ENCODE results near the gene IMP4. TPM values are rescaled to one million over a fixed set of nuclear protein-coding genes. Genes with fewer than 3 reads are reported as not detected.

Gene IMP4
- polyA plus RNA-seq, 1 of the 3 experiments (the other 2 are of a cell fraction): 252 TPM

GRCh38 chr2:130378898-130379214 lies 36.2 kb downstream of the IMP4 start:
- CTCF ChIA-PET: no interaction called here
- DNase-seq: no peak

GRCh38 chr2:130380096-130380934 lies 37.6 kb downstream of the IMP4 start:
- H3K9me2 ChIP-seq: no peaks in the 10 kb centered on the region
- peaks cover 31% of the 10 kb centered on the region; the same call in 1 of the 2 replicates for H3K79me2 ChIP-seq (ENCODE audit: insufficient read depth)
- no peaks in the 10 kb centered on the region for H3K9me3 ChIP-seq
- peaks cover 7 to 11% of the 10 kb centered on the region in 2 experiments for H3K36me3 ChIP-seq (replicated peaks in 1 of 2; ENCODE audit: control insufficient read depth in 1 of 2, insufficient read depth in 2 of 2, low read length in 1 of 2)
- no peak overlapping the region for H3K27ac ChIP-seq (ENCODE audit: low read depth in 2 of 2, low read length in 1 of 2)
- no peaks in the 10 kb centered on the region for H4K20me1 ChIP-seq (ENCODE audit: insufficient read depth)
- ChIA-PET CTCF (interaction anchor here (0.8 to 3.6 kb wide), 2 partner anchors 8 to 9 kb away, joined by 4 to 14 read pairs; no protein-coding TSS in a partner anchor), POLR2A (interaction anchor here (0.6 kb wide), 1 partner anchor 24 kb away, joined by 3 read pairs; no protein-coding TSS in a partner anchor)
- no peak overlapping the region for H3K9ac ChIP-seq
- 93% methylated on average over 10 of the region's 11 CpGs for whole genome bisulfite sequencing (ENCODE audit: low lambda C conversion rate)
- H3K4me1 ChIP-seq (ENCODE audit: control insufficient read depth in 1 of 2, insufficient read depth in 2 of 2, low read depth in 1 of 2, low read length in 1 of 2): peaks cover 0 to 9% of the 10 kb centered on the region in 2 experiments; a peak in 2 of 4 replicates
- H3K4me2 ChIP-seq: no peak overlapping the region
- no peak overlapping the region for H3K4me3 ChIP-seq (ENCODE audit: low read depth in 2 of 2, low read length in 1 of 2)
- H3F3A ChIP-seq (replicated peaks; ENCODE audit: insufficient read depth): no peaks in the 10 kb centered on the region
- no peaks in the 10 kb centered on the region for H3K27me3 ChIP-seq (ENCODE audit: insufficient read depth)
- H2AFZ ChIP-seq (ENCODE audit: low read depth): no peak overlapping the region
- no peak for DNase-seq
- no peak for TF ChIP-seq TAF1 (IDR thresholded peaks at IDR 0.05; ENCODE audit: borderline replicate concordance, low read depth, low read length)
- TF ChIP-seq, protein P1, sequence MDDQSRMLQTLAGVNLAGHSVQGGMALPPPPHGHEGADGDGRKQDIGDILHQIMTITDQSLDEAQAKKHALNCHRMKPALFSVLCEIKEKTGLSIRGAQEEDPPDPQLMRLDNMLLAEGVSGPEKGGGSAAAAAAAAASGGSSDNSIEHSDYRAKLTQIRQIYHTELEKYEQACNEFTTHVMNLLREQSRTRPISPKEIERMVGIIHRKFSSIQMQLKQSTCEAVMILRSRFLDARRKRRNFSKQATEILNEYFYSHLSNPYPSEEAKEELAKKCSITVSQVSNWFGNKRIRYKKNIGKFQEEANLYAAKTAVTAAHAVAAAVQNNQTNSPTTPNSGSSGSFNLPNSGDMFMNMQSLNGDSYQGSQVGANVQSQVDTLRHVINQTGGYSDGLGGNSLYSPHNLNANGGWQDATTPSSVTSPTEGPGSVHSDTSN (IDR thresholded peaks at IDR 0.05): no peak
- TF ChIP-seq SMC3 (IDR thresholded peaks at IDR 0.05; ENCODE audit: low read depth, low read length): no peak
- no peak for TF ChIP-seq TCF12 (IDR thresholded peaks at IDR 0.05)
- TF ChIP-seq USF2 (IDR thresholded peaks at IDR 0.05; ENCODE audit: borderline replicate concordance, low read depth, low read length): no peak
- no peak for TF ChIP-seq REST (IDR thresholded peaks at IDR 0.05; ENCODE audit: low read depth, low read length)
- no peak for TF ChIP-seq ELF1 (IDR thresholded peaks at IDR 0.05)
- TF ChIP-seq EP300 (IDR thresholded peaks at IDR 0.05; ENCODE audit: borderline replicate concordance in 1 of 2, low read depth in 1 of 2, low read length in 1 of 2): no peak
- no peak for TF ChIP-seq CHD2 (IDR thresholded peaks at IDR 0.05; ENCODE audit: low read length, partially characterized antibody)
- TF ChIP-seq NRF1 (IDR thresholded peaks at IDR 0.05; ENCODE audit: low read depth, low read length): no peak
- no peak for TF ChIP-seq NFIC (IDR thresholded peaks at IDR 0.05; ENCODE audit: borderline replicate concordance)
- TF ChIP-seq EZH2phosphoT487 (IDR thresholded peaks at IDR 0.05; ENCODE audit: borderline replicate concordance, low read depth): no peak
- TF ChIP-seq RCOR1 (IDR thresholded peaks at IDR 0.05; ENCODE audit: low read length): no peak

More at GRCh38 chr2:130378898-130379214, 36.2 kb downstream of the IMP4 start:
- H3K4me2 ChIP-seq: no peak overlapping the region
- peaks cover 7 to 11% of the 10 kb centered on the region in 2 experiments for H3K36me3 ChIP-seq (replicated peaks in 1 of 2; ENCODE audit: control insufficient read depth in 1 of 2, insufficient read depth in 2 of 2, low read length in 1 of 2)
- POLR2A ChIA-PET: no interaction called here
- H3K27me3 ChIP-seq (ENCODE audit: insufficient read depth): no peaks in the 10 kb centered on the region
- H3K9me3 ChIP-seq: no peaks in the 10 kb centered on the region
- H3F3A ChIP-seq (replicated peaks; ENCODE audit: insufficient read depth): no peaks in the 10 kb centered on the region
- no peaks in the 10 kb centered on the region for H3K9me2 ChIP-seq
- 84% methylated on average over 3 of the region's 3 CpGs for WGBS (ENCODE audit: low lambda C conversion rate)
- peaks cover 0 to 10% of the 10 kb centered on the region in 2 experiments; a peak in 2 of 4 replicates for H3K4me1 ChIP-seq (ENCODE audit: control insufficient read depth in 1 of 2, insufficient read depth in 2 of 2, low read depth in 1 of 2, low read length in 1 of 2)
- peaks cover 37% of the 10 kb centered on the region; the same call in 1 of the 2 replicates for H3K79me2 ChIP-seq (ENCODE audit: insufficient read depth)
- H2AFZ ChIP-seq (ENCODE audit: low read depth): no peak overlapping the region
- no peaks in the 10 kb centered on the region for H4K20me1 ChIP-seq (ENCODE audit: insufficient read depth)
- no peak overlapping the region for H3K4me3 ChIP-seq (ENCODE audit: low read depth in 2 of 2, low read length in 1 of 2)
- H3K27ac ChIP-seq (ENCODE audit: low read depth in 2 of 2, low read length in 1 of 2): no peak overlapping the region
- TF ChIP-seq MEF2A (IDR thresholded peaks at IDR 0.05; ENCODE audit: borderline replicate concordance, low read depth) (no peak), MXI1 (IDR thresholded peaks at IDR 0.05; ENCODE audit: low read depth, low read length) (no peak), RCOR1 (IDR thresholded peaks at IDR 0.05; ENCODE audit: low read length) (no peak), TEAD4 (IDR thresholded peaks at IDR 0.05; ENCODE audit: borderline replicate concordance, insufficient read depth) (no peak), TAF1 (IDR thresholded peaks at IDR 0.05; ENCODE audit: borderline replicate concordance, low read depth, low read length) (no peak), YY1 (IDR thresholded peaks at IDR 0.05; ENCODE audit: low read depth) (no peak), SIN3A (IDR thresholded peaks at IDR 0.05; ENCODE audit: borderline replicate concordance, low read depth, low read length) (no peak), CHD2 (IDR thresholded peaks at IDR 0.05; ENCODE audit: low read length, partially characterized antibody) (no peak)
- TF ChIP-seq, protein P2, sequence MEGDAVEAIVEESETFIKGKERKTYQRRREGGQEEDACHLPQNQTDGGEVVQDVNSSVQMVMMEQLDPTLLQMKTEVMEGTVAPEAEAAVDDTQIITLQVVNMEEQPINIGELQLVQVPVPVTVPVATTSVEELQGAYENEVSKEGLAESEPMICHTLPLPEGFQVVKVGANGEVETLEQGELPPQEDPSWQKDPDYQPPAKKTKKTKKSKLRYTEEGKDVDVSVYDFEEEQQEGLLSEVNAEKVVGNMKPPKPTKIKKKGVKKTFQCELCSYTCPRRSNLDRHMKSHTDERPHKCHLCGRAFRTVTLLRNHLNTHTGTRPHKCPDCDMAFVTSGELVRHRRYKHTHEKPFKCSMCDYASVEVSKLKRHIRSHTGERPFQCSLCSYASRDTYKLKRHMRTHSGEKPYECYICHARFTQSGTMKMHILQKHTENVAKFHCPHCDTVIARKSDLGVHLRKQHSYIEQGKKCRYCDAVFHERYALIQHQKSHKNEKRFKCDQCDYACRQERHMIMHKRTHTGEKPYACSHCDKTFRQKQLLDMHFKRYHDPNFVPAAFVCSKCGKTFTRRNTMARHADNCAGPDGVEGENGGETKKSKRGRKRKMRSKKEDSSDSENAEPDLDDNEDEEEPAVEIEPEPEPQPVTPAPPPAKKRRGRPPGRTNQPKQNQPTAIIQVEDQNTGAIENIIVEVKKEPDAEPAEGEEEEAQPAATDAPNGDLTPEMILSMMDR (IDR thresholded peaks at IDR 0.05): no peak
- no peak overlapping the region for H3K9ac ChIP-seq

All from SK-N-SH (cell line).